GM21423 (cell line): Measurements from ENCODE around the gene TM6SF1.
"Not testable (repeated sequence)": the region's sequence is repeated elsewhere in the genome, so short reads cannot be mapped to it uniquely, and the experiment has no call there.

Experiments used
- ATAC-seq: cut with Tn5 transposase; IDR thresholded peaks from one replicate; pipeline ENCODE4 v1.9.1; 2021; ENCODE audit warnings: mild to moderate bottlenecking, moderate library complexity; ENCODE audit not compliant: unreplicated experiment

TM6SF1 gene

DNA sequence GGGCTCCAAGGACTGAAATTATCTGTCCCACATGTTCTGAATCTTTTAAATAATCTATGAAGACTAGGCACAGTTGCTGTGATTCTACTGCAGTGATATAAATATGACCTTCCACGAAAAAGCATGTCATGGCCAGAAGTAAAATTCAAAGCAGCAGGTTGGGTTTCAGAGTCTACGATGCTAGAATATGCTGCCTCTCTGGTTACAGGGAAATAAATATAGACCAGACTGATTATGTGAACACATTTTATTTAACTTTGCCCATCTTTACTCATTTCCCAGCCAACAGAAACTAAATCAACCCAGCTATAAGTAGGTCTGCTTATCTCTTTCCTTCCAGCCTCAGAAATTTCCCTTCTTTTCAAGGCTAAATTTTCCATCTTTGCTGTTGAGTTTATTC lies 19.9 kb upstream of the TM6SF1 start:
- no peak for ATAC-seq

GRCh38 chr15:83088876-83089275 lies 18.6 kb upstream of the TM6SF1 start:
- ATAC-seq, result no peak

- ATAC-seq, result no peak
Observed at GRCh38 chr15:83090465-83090864, 17.0 kb upstream of the TM6SF1 start.

DNA sequence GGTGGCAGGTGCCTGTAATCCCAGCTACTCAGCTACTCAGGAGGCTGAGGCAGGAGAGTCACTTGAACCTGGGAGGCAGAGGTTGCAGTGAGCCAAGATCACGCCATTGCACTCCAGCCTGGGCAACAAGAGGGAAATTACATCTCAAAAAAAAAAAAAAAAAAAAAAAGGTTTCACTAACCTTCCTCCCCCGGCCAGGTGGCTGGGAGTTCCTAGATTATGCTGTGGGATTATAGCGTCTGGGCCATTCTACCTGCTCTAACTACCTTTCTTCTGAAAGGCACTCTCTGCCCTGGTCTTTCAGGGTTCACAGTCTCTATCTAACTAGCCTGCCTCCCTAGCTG lies 15.5 kb upstream of the TM6SF1 start:
- ATAC-seq, result not testable (repeated sequence)

- peak; percentile 88 for ATAC-seq
Observed at GRCh38 chr15:83092309-83092976, 15.0 kb upstream of the TM6SF1 start.

DNA sequence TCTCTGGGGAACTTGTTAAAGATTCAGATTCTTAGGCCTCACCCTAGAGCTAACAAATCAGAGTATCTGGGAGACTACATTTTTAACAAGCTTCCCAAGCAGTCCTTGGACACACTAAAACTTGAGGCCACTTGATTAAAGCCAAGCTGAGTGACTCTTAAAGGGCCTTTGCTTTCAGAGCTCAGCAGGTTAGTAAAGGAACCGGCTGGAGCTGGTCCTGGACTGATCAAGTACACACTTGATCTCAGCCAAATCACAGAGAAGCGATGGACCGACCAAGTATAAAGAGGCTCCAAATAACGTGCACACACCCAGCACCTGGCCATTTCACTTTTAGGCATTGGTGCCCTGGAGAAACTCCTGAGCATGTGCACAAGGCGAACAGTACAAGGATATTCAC lies 12.9 kb upstream of the TM6SF1 start:
- ATAC-seq, result no peak

GRCh38 chr15:83098079-83098478 lies 9.4 kb upstream of the TM6SF1 start:
- ATAC-seq, result no peak

DNA sequence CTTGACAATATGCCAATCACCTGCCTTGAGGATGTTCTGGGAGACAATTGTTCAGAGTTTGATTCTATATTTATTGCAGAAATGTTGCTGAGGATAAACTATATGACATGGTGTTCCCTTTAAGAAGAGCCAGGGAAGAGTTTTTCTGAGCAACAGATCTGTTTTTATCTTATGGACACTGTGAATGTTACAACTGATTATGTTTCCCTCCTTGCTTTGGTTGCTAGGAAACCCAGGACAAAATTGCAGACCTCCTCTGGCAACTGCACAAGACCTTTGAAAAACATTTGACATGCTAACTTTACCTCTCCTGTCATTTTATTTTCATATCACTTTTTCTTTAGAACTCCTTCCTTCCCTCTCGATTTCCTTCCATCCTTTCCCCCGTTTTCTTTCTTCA lies 8.2 kb upstream of the TM6SF1 start:
- no peak for ATAC-seq

DNA sequence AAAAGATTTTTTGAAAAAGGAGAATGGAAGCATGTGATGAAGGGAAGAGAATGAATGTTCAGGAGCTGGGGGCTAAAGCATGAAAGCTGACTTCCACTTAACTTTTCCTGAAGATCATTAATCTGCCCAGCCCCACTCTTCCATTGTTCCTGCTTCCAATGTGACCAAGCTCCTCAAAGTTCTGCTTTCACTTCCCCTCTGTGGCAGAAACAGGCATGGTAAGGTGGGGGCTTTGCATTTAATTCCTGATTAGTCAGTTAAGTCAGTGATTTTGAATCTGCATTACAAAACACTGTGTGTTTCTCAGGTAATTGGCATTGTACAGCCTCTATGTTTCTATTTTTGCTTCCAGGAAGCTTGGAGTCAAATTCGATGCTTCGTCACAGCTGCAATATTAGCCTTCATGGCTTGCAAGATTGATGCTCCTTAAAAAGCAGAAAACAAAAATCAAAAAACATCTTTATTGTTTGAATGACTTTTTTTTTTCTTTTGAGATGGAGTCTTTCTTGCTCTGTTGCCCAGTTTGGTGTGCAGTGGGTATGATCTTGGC lies 7.3 kb upstream of the TM6SF1 start:
- ATAC-seq, result no peak

- ATAC-seq, result no peak
Observed at GRCh38 chr15:83102346-83102745, 5.1 kb upstream of the TM6SF1 start.

- no peak for ATAC-seq
Observed at GRCh38 chr15:83104141-83104540, 3.3 kb upstream of the TM6SF1 start.

- no peak for ATAC-seq
Observed at GRCh38 chr15:83105440-83105839, 2.0 kb upstream of the TM6SF1 start.

- no peak for ATAC-seq
Observed at GRCh38 chr15:83107841-83108181, 366 bp downstream of the TM6SF1 start.

DNA sequence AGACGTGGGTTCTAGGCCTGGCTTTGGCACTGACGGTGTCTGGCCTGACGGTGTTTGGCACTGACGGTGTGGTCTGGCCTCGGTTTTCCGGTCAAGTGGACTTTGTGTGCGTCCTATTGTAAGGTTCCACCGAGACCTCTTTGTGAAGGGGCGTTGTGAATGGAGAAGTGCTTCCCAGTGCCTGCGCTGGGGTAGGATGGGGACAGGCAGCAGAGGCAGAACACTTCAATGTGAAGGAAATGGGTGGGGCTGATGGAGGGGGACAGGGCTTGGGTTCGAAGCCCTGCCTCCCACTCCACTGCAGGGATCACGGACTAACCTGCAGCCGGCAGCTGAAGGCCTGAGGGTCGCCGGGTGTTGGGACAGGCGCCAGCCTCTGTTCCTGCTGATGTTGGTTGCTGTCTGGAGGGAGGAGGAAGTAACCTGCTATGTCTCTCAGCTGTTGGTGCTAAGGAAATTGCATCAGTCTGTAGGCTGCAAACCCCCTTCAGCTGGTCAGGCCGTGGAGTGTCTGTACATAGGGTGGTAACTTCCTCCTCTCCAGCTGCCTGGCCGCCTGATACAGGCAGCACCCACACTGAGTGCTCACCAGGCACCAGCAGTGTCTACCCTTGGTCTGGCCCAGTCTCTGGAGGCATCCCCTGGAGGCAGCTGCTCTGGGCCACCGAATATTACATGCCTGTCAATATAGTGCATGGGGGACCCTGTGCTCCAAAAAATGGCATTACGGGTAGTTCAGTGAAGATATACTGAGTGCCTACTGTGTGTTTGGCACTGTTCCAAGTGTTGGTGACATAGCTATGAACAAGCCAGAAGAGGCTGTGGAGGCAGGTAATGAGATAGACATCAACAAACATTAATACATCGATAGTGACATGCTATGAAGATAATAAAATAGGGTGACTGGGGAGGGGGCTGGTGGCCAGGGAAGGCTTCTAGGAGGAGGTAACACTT lies 1.1 kb downstream of the TM6SF1 start:
- ATAC-seq, result peak; percentile 74

DNA sequence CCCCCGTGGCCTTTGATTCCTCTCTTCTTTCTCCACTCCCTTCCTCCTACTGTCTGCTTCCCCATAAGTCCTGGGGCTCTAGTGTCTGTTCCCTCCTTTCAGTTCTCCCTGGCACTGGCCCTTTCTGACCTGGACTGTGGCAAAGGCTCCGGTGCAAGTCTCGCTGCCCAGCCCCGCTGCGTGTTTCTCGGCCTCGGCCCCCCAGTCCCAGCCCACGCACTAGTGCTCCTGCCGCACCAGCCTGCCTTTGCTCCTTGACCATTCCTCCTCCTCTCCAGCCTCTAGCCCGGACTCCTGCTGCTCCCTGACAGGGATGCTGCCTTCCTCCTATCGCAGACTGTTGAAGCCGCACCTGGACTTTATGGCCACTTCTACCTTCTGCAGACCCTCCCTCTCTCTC lies 2.1 kb downstream of the TM6SF1 start:
- ATAC-seq, result no peak

GRCh38 chr15:83110381-83110780 lies 2.9 kb downstream of the TM6SF1 start:
- ATAC-seq, result no peak

DNA sequence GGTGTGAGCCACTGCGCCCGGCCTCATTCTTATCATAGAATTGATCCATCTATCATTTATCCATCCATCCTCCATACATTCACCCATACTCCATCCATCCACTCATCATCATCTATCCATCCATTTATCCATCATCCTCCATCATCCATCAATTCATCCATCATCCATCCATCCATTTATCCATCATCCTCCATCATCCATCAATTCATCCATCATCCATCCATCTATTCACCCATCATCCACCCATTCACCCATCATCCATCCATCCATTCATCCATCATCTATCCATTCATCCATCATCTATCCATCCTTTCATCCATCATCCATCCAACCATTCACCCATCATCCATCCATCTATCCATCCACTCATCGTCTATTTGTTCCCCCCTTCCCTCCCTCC lies 3.7 kb downstream of the TM6SF1 start:
- no peak for ATAC-seq

DNA sequence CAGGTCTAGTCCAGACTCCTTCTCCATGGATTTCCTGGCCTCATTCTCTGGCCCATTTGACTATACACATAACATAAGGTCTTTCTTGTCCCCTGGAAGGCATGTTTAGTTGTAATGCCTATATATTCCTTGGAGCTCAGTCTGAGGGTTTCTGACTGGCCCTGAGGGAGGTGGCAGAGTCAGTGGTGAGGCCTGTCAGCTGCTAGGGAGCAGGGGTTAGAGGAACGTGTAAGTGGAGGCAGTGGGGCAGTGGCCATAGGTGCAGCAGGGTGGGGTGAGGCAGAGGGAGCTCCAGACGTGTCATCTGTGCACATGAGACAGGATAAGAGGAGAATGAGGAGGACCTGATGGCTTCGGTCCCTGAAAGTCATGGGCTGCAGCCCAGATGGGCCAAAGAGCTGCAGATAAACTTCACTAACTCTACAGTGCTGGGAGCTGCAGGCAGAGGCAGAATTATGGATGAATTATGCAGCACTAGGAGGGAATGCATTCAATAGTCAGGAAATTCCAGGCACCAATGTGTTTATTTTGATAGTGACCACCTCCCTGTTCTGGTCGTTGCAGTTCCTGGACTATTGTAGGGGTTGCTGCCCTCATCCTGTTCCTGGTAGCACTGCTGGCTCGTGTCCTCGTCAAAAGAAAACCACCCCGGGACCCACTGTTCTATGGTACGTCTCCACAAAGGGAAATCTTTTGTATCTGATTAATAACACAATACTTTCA lies 4.9 kb downstream of the TM6SF1 start:
- no peak for ATAC-seq

GRCh38 chr15:83112956-83113299 lies 5.5 kb downstream of the TM6SF1 start:
- no peak for ATAC-seq

GRCh38 chr15:83113881-83114674 lies 6.6 kb downstream of the TM6SF1 start:
- ATAC-seq, result no peak

DNA sequence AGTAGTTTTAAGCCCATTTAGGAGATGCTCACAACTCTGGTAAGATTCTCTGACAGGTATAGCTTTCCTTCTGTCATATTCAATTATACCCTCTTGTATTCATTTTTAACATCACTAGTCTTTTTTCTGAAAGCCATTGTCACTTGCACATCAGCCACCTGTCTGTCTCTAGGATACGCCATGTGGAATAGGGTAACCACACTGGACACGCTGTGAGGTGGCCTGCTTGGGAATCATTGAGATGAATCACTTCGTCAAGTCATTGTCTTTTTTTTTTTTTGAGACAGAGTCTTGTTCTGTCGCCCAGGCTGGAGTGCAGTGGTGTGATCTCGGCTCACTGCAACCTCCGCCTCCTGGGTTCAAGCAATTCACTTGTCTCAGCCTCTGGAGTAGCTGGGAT lies 7.4 kb downstream of the TM6SF1 start:
- ATAC-seq, result no peak
